ENCODE measurements around the gene FBXW7.

The FBXW7 gene

GRCh38 chr4:152462695-152463094 is 73.2 kb downstream of the FBXW7 start:
- H3K4me1 ChIP-seq (ENCODE audit: control insufficient read depth, insufficient read depth, low read length, poor library complexity, severe bottlenecking): peaks cover 16% of the 10 kb centered on the region
- no peaks in the 10 kb centered on the region for H3K36me3 ChIP-seq (ENCODE audit: control insufficient read depth, insufficient read depth, low read length)
- DNase-seq: no peak
- no peaks in the 10 kb centered on the region for H3K9me3 ChIP-seq (ENCODE audit: control insufficient read depth, low read length)
- no peak overlapping the region for H3K27ac ChIP-seq (ENCODE audit: insufficient read depth, low read length, poor library complexity, severe bottlenecking)
- no peak overlapping the region for H3K4me3 ChIP-seq (ENCODE audit: insufficient read depth, low read depth, low read length, poor library complexity, severe bottlenecking)
- H3K27me3 ChIP-seq (replicated peaks; ENCODE audit: control insufficient read depth, insufficient read depth, low read length, poor library complexity, severe bottlenecking): no peaks in the 10 kb centered on the region

- Histone ChIP-seq H3K9me3 (ENCODE audit: control insufficient read depth, low read length) (no peaks in the 10 kb centered on the region), H3K36me3 (ENCODE audit: control insufficient read depth, insufficient read depth, low read length) (no peaks in the 10 kb centered on the region), H3K4me1 (ENCODE audit: control insufficient read depth, insufficient read depth, low read length, poor library complexity, severe bottlenecking) (peaks cover 16% of the 10 kb centered on the region), H3K27ac (ENCODE audit: insufficient read depth, low read length, poor library complexity, severe bottlenecking) (no peak overlapping the region), H3K4me3 (ENCODE audit: insufficient read depth, low read depth, low read length, poor library complexity, severe bottlenecking) (no peak overlapping the region), H3K27me3 (replicated peaks; ENCODE audit: control insufficient read depth, insufficient read depth, low read length, poor library complexity, severe bottlenecking) (no peaks in the 10 kb centered on the region)
- no peak for DNase-seq
These were observed 73.8 kb downstream of the FBXW7 start for GRCh38 chr4:152462047-152462446.

DNA sequence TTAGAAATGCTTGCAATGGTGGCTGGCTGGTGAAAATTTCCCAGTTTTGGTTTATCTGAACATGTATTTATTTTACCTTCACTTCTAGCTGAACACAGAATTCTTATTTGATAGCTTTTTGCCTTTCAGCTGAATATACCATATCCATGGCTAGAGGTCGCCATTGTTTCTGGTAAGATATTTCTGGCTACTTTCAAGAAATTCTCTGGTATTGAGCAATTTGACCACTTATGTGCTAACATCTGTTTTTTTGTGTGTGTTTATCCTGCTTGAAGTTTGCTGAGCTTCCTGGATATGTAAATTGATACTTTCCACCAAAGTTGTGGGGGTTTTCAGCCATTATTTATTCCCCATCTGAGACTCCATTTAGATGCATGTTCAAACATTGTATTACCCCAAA is 75.4 kb downstream of the FBXW7 start:
- Histone ChIP-seq H3K9me3 (ENCODE audit: control insufficient read depth, low read length) (no peaks in the 10 kb centered on the region), H3K27me3 (replicated peaks; ENCODE audit: control insufficient read depth, insufficient read depth, low read length, poor library complexity, severe bottlenecking) (no peaks in the 10 kb centered on the region), H3K4me1 (ENCODE audit: control insufficient read depth, insufficient read depth, low read length, poor library complexity, severe bottlenecking) (peaks cover 15% of the 10 kb centered on the region), H3K36me3 (ENCODE audit: control insufficient read depth, insufficient read depth, low read length) (no peaks in the 10 kb centered on the region), H3K27ac (ENCODE audit: insufficient read depth, low read length, poor library complexity, severe bottlenecking) (no peak overlapping the region), H3K4me3 (ENCODE audit: insufficient read depth, low read depth, low read length, poor library complexity, severe bottlenecking) (no peak overlapping the region)
- no peak for DNase-seq

GRCh38 chr4:152459326-152459725 is 76.6 kb downstream of the FBXW7 start:
- Histone ChIP-seq H3K4me1 (ENCODE audit: control insufficient read depth, insufficient read depth, low read length, poor library complexity, severe bottlenecking) (peaks cover 8% of the 10 kb centered on the region), H3K4me3 (ENCODE audit: insufficient read depth, low read depth, low read length, poor library complexity, severe bottlenecking) (no peak overlapping the region), H3K27me3 (replicated peaks; ENCODE audit: control insufficient read depth, insufficient read depth, low read length, poor library complexity, severe bottlenecking) (no peaks in the 10 kb centered on the region), H3K27ac (ENCODE audit: insufficient read depth, low read length, poor library complexity, severe bottlenecking) (no peak overlapping the region), H3K36me3 (ENCODE audit: control insufficient read depth, insufficient read depth, low read length) (no peaks in the 10 kb centered on the region), H3K9me3 (ENCODE audit: control insufficient read depth, low read length) (no peaks in the 10 kb centered on the region)
- DNase-seq: no peak

GRCh38 chr4:152458801-152459302 is 77.0 kb downstream of the FBXW7 start:
- no peak overlapping the region for H3K27ac ChIP-seq (ENCODE audit: insufficient read depth, low read length, poor library complexity, severe bottlenecking)
- no peaks in the 10 kb centered on the region for H3K9me3 ChIP-seq (ENCODE audit: control insufficient read depth, low read length)
- H3K4me1 ChIP-seq (ENCODE audit: control insufficient read depth, insufficient read depth, low read length, poor library complexity, severe bottlenecking): peaks cover 5% of the 10 kb centered on the region
- H3K27me3 ChIP-seq (replicated peaks; ENCODE audit: control insufficient read depth, insufficient read depth, low read length, poor library complexity, severe bottlenecking): no peaks in the 10 kb centered on the region
- no peaks in the 10 kb centered on the region for H3K36me3 ChIP-seq (ENCODE audit: control insufficient read depth, insufficient read depth, low read length)
- no peak overlapping the region for H3K4me3 ChIP-seq (ENCODE audit: insufficient read depth, low read depth, low read length, poor library complexity, severe bottlenecking)
- DNase-seq: no peak

GRCh38 chr4:152456609-152457008 is 79.3 kb downstream of the FBXW7 start:
- Histone ChIP-seq H3K27me3 (replicated peaks; ENCODE audit: control insufficient read depth, insufficient read depth, low read length, poor library complexity, severe bottlenecking) (no peaks in the 10 kb centered on the region), H3K36me3 (ENCODE audit: control insufficient read depth, insufficient read depth, low read length) (no peaks in the 10 kb centered on the region), H3K4me3 (ENCODE audit: insufficient read depth, low read depth, low read length, poor library complexity, severe bottlenecking) (no peak overlapping the region), H3K9me3 (ENCODE audit: control insufficient read depth, low read length) (no peaks in the 10 kb centered on the region), H3K4me1 (ENCODE audit: control insufficient read depth, insufficient read depth, low read length, poor library complexity, severe bottlenecking) (peaks cover 5% of the 10 kb centered on the region), H3K27ac (ENCODE audit: insufficient read depth, low read length, poor library complexity, severe bottlenecking) (no peak overlapping the region)
- DNase-seq: no peak

DNA sequence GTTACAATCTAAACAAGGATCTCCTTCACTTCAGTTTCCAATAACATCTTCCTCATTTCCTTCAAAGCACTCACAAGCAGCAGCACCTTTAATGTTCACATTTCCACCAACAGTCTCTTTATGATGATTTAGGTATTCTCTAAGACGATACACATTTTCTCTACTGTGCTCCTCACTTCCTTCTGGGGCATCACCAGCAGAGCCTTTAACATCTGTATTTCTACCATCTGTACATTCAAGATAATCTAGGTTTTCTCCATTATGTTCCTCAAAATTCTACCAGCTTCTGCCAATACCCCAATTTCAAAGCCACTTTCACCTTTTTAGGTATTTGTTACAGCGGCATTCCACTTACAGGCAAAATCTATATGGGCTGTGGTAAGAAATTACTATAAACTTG is 80.6 kb downstream of the FBXW7 start:
- no peak for DNase-seq
- Histone ChIP-seq H3K4me3 (ENCODE audit: insufficient read depth, low read depth, low read length, poor library complexity, severe bottlenecking) (no peak overlapping the region), H3K27ac (ENCODE audit: insufficient read depth, low read length, poor library complexity, severe bottlenecking) (no peak overlapping the region), H3K9me3 (ENCODE audit: control insufficient read depth, low read length) (no peaks in the 10 kb centered on the region), H3K4me1 (ENCODE audit: control insufficient read depth, insufficient read depth, low read length, poor library complexity, severe bottlenecking) (peaks cover 5% of the 10 kb centered on the region), H3K36me3 (ENCODE audit: control insufficient read depth, insufficient read depth, low read length) (no peaks in the 10 kb centered on the region), H3K27me3 (replicated peaks; ENCODE audit: control insufficient read depth, insufficient read depth, low read length, poor library complexity, severe bottlenecking) (no peaks in the 10 kb centered on the region)

DNA sequence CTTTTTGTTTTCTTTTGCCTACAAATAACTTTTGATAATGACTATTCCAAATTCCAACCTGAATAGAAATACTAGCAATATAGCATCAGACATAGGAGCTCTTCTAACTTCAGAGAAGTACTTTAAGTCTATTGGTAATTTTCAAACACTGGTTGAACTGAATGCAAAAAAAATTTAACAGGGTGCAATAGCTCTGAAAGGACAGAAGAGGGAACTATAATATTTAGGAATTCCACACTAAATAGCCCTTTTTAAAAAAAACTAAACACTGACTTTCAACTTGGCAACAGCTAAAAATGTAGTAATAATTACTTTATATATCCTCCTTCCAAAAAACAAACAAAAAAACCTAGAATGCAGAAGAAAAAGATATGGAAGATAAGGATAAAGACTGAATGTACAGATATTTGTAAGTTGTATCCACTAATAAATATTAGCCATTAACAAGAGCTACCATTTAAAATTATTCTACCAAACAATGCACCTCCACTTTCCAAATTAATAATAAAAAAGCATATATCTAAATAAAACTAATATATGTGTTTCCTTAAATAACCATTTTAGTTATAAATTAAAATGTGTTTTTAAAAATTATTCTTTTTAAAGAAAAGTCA is 81.4 kb downstream of the FBXW7 start:
- H3K9me3 ChIP-seq (ENCODE audit: control insufficient read depth, low read length): no peaks in the 10 kb centered on the region
- no peak for DNase-seq

DNA sequence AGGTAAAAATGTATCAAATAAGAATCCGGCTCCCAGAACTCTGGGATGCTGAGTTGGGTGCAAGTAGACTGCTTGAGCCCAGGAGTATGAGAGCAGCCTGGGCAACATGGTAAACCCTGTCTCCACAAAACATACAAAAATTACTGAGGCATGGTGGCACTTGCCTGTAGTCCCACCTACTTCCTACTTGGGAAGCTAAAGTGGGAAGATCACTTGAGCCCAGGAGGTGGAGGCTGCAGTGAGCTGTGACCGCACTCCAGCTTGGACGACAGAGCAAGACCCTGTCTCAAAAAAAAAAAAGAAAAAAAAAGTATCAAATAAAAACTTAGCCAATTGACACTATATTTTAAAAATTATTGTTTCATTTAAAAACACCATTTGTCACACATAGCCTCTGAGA is 84.4 kb downstream of the FBXW7 start:
- H3K4me1 ChIP-seq (ENCODE audit: control insufficient read depth, insufficient read depth, low read length, poor library complexity, severe bottlenecking): no peaks in the 10 kb centered on the region
- no peak for DNase-seq
- no peak overlapping the region for H3K27ac ChIP-seq (ENCODE audit: insufficient read depth, low read length, poor library complexity, severe bottlenecking)
- H3K9me3 ChIP-seq (ENCODE audit: control insufficient read depth, low read length): no peaks in the 10 kb centered on the region
- H3K4me3 ChIP-seq (ENCODE audit: insufficient read depth, low read depth, low read length, poor library complexity, severe bottlenecking): no peak overlapping the region
- H3K27me3 ChIP-seq (replicated peaks; ENCODE audit: control insufficient read depth, insufficient read depth, low read length, poor library complexity, severe bottlenecking): no peaks in the 10 kb centered on the region
- H3K36me3 ChIP-seq (ENCODE audit: control insufficient read depth, insufficient read depth, low read length): no peaks in the 10 kb centered on the region

More for the DNA sequence above, 81.4 kb downstream of the FBXW7 start:
- Histone ChIP-seq H3K4me3 (ENCODE audit: insufficient read depth, low read depth, low read length, poor library complexity, severe bottlenecking) (no peak overlapping the region), H3K36me3 (ENCODE audit: control insufficient read depth, insufficient read depth, low read length) (no peaks in the 10 kb centered on the region), H3K27ac (ENCODE audit: insufficient read depth, low read length, poor library complexity, severe bottlenecking) (no peak overlapping the region), H3K4me1 (ENCODE audit: control insufficient read depth, insufficient read depth, low read length, poor library complexity, severe bottlenecking) (peaks cover 5% of the 10 kb centered on the region), H3K27me3 (replicated peaks; ENCODE audit: control insufficient read depth, insufficient read depth, low read length, poor library complexity, severe bottlenecking) (no peaks in the 10 kb centered on the region)

GRCh38 chr4:152448854-152449253 is 87.0 kb downstream of the FBXW7 start:
- DNase-seq: no peak
- Histone ChIP-seq H3K4me3 (ENCODE audit: insufficient read depth, low read depth, low read length, poor library complexity, severe bottlenecking) (no peak overlapping the region), H3K36me3 (ENCODE audit: control insufficient read depth, insufficient read depth, low read length) (no peaks in the 10 kb centered on the region), H3K27ac (ENCODE audit: insufficient read depth, low read length, poor library complexity, severe bottlenecking) (no peak overlapping the region), H3K9me3 (ENCODE audit: control insufficient read depth, low read length) (no peaks in the 10 kb centered on the region), H3K4me1 (ENCODE audit: control insufficient read depth, insufficient read depth, low read length, poor library complexity, severe bottlenecking) (no peaks in the 10 kb centered on the region), H3K27me3 (replicated peaks; ENCODE audit: control insufficient read depth, insufficient read depth, low read length, poor library complexity, severe bottlenecking) (no peaks in the 10 kb centered on the region)
